ENCODE measurements around the gene PPP1R27.
"Not testable (repeated sequence)": the region's sequence is repeated elsewhere in the genome, so short reads cannot be mapped to it uniquely, and the experiment has no call there.

Gene PPP1R27

DNA sequence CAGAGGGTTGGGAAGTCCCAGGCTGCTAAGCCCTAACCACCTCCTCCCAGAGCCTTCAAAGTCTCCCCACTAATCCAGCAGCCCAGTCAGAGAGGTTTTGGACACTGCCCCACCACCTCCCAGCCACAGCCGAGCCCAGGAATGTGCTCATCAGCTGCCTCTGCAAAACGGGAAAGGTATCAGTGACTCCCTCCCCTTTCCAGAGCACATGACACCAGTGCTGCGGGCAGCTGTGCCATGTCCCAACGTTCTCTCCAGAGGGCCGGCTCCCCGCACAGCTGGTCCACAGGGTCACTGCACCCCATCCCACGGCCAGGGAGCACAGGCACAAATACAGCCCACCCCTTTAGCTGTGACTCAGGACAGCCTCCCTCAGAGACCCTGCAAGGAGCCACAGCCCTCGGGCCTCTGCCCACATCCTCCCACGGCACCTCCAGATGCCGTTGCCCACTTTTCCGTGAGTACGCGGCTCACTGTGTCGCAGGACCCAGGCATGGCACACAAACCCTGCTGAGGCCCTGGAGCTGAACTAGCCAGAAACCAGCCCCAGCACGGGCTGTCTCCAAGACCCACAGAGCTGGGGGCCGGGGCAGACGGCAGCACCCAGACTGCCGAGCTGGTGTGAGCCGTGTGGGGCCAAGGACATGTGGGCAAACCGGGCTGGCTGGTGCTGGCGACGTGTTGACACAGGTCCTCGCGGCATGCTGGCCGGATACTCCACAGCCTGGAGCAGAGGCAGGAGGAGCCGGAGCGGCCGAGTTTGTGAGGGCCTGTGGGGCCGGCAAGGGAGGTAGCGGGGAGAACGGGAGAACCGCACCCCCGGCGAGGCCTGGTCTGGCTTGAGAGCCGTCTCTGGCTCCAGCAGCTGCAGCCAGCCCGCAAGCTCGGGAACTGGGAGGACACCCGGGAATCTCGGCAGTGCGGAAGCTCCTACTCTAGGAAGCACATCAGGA lies 6.3 kb upstream of the PPP1R27 start:
- peak overlapping the region; percentile 24 for H3K4me3 ChIP-seq (ENCODE audit: low read length)
- DNase-seq (ENCODE audit: low read depth), result peak; percentile 95
- TF ChIP-seq, protein P1, sequence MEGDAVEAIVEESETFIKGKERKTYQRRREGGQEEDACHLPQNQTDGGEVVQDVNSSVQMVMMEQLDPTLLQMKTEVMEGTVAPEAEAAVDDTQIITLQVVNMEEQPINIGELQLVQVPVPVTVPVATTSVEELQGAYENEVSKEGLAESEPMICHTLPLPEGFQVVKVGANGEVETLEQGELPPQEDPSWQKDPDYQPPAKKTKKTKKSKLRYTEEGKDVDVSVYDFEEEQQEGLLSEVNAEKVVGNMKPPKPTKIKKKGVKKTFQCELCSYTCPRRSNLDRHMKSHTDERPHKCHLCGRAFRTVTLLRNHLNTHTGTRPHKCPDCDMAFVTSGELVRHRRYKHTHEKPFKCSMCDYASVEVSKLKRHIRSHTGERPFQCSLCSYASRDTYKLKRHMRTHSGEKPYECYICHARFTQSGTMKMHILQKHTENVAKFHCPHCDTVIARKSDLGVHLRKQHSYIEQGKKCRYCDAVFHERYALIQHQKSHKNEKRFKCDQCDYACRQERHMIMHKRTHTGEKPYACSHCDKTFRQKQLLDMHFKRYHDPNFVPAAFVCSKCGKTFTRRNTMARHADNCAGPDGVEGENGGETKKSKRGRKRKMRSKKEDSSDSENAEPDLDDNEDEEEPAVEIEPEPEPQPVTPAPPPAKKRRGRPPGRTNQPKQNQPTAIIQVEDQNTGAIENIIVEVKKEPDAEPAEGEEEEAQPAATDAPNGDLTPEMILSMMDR (IDR thresholded peaks at IDR 0.05; ENCODE audit: insufficient read depth, low read depth, low read length, missing control alignments), result no peak

DNA sequence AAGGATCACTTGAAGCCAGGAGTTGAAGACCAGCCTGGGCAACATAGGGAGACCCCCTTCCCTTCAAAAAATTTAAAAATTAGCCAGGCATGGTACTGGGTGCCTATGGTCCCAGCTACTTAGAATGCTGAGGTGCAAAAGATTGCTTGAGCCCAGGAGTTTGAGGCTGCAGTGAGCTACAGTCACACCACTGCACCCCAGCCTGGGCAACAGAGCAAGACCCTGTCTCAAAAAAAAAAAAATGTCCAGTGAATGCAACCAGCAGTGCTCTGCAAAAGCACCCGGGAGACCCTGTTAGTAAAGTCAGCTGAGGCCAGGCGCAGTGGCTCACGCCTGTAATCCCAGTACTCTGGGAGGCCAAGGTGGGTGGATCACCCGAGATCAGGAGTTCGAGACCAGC lies 5.2 kb upstream of the PPP1R27 start:
- not testable (repeated sequence) for DNase-seq (ENCODE audit: low read depth); H3K4me3 ChIP-seq (ENCODE audit: low read length)

DNA sequence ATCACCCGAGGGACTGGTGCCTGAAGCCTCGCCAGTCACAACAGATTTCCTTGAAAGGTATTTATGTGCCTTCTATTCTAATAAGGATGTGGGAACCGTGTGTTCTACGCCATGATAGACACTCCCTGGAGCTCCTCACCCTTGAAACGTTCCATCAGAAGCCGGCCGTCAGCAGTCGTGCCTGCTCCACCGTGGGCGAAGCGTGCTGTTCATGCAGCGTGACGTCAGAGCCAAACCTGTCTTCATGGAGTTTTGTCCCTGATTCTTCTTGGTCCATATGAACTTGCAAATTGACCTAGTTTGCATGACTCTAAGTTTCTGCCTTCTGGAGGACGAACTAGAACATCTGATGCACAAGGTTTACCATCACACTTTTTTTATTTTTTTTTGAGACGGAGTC lies 4.5 kb upstream of the PPP1R27 start:
- TF ChIP-seq, protein P1 (IDR thresholded peaks at IDR 0.05; ENCODE audit: insufficient read depth, low read depth, low read length, missing control alignments), result no peak
- H3K4me3 ChIP-seq (ENCODE audit: low read length), result no peak overlapping the region
- DNase-seq (ENCODE audit: low read depth), result no peak

DNA sequence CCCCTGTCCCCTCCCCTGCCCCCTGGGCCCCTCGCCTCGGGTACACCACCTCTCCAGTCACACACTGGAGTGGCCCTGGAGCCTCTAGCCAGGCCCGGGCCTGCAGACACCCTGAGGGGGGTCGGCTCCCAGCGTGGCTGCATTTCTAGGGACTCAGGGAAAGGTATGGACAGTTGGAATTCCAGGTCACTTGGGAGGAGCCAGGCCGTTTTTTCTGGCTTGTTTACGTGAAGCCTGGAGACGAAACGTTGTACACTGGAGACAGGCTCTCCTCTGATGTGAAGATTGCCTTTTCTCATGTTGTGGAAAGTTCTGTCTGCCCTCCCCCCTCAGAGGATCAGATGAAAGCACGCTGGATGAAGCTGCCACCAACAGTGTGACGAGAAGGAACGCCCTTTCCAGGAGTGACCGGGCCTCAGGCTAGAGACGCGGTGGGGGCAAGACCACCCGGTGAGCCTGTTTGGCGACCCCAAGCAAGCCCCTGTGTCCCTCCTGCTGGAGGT lies 4.0 kb upstream of the PPP1R27 start:
- TF ChIP-seq, protein P1 (IDR thresholded peaks at IDR 0.05; ENCODE audit: insufficient read depth, low read depth, low read length, missing control alignments), result no peak
- H3K4me3 ChIP-seq (ENCODE audit: low read length), result no peak overlapping the region
- no peak for DNase-seq (ENCODE audit: low read depth)

DNA sequence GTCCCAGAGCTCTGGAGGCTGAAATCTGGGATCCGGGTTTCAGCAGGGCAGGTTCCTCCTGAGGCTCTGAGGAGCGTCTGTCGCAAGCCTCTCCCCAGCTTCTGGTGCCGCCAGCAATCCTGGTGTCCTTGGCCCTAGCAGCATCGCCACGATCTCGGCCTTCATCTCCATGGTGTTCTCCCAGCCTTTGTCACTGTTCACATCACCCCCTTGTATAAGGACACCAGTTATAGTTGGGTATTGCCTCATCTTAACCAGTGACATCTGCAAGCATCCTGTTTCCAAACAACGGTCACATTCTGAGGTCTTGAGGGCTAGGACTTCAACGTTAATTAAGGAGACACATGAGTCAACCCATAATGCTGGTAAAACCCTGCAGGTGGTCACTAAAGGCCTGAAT lies 2.8 kb upstream of the PPP1R27 start:
- no peak overlapping the region for H3K4me3 ChIP-seq (ENCODE audit: low read length)
- TF ChIP-seq, protein P1 (IDR thresholded peaks at IDR 0.05; ENCODE audit: insufficient read depth, low read depth, low read length, missing control alignments), result no peak
- DNase-seq (ENCODE audit: low read depth), result no peak

DNA sequence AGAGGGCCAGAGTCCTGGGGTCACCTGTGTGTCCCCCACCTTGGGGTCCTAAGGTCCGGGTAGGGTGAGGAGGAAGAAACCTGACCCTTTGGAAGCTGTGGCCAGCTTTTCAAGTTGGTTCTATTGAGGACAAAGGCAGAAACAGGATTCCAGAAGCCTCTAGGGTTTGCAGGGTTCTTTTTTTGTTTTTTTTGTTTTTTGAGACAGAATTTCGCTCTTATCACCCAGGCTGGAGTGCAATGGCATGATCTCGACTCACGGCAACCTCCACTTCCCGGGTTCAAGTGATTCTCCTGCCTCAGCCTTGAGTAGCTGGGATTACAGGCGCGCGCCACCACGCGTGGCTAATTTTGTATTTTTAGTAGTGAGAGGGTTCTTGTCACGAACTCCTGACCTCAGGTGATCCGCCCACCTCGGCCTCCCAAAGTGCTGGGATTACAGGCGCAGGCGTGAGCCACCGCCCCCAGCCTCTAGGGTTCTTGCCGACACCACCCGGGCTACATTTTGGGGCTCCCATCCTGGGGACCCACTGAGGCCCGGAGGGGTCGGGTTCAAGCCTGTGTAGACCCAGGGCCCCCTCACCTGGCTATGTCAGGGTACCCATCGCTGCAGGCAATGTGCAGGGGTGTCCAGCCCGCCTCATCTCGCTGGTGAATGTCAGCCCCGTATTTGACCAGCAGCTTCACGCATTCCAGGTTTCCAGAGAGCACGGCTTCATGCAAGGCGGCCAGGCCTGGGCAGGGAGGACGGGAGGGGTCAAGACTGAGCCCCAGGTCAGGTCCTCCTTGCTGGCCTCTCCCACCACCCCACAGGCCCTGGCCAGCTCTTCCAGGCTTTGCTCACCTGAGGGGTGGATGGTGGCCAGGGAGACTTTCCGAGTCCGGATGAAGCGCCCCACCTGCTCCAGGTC lies 674 bp downstream of the PPP1R27 start:
- no peak for DNase-seq (ENCODE audit: low read depth)
- TF ChIP-seq, protein P1 (IDR thresholded peaks at IDR 0.05; ENCODE audit: insufficient read depth, low read depth, low read length, missing control alignments), result no peak
- peak overlapping the region; percentile 81 for H3K4me3 ChIP-seq (ENCODE audit: low read length)
